K562 (cell line): ENCODE results near the gene ATL3. TPM values are rescaled to one million over a fixed set of nuclear protein-coding genes. Genes with fewer than 3 reads are reported as not detected.

Source experiments
- ATAC-seq: fragments of 200-7000 bp; cut with Tn5 transposase; 3 replicates; pipeline ENCODE4 v1.9.1; 2020; ENCODE audit warnings: moderate library complexity
- BruUV-seq: library from RNA; stranded (reverse); fragments of 400-500 nt; replicated peaks from 2 replicates; lab custom pipeline; 2021; lab: Mats Ljungman, UMichigan
- CTCF ChIA-PET: fragments of 300-600 bp; formaldehyde crosslinking; extraction: SDS; loops from one replicate; lab custom pipeline; 2021; ENCODE audit warnings: low intra/inter-chr PET ratio; lab: Yijun Ruan, JAX
- POLR2A ChIA-PET: fragments of 300-600, 350-650 bp; sonication (Branson Sonifier 250); formaldehyde crosslinking; extraction: SDS; loops from one replicate; lab custom pipeline; 2021; ENCODE audit warnings: antibody characterized with exemption, inconsistent platforms; lab: Yijun Ruan, JAX
- DNase-seq, 4 experiments: peaks; one replicate each; pipeline versions ENCODE4 v3.0.0 to v3.0.0-alpha.2; 2011 to 2018; ENCODE audit warnings: low spot score in 3 of 4, mixed read lengths in 3 of 4; ENCODE audit errors: extremely low read depth in 1 of 4
- FAIRE-seq: peaks from 2 replicates; lab custom pipeline; 2011; peaks lifted over from hg19 to GRCh38; lab: Jason Lieb, UNC
- H2AFZ ChIP-seq: 2 replicates; pipeline ENCODE4 v1.6.0; 2011; ENCODE audit warnings: low read depth, low read length, control low read depth, inconsistent platforms
- H3K27ac ChIP-seq: fragments of 200-600 bp; 3 replicates; pipeline ENCODE4 v1.8.0; 2011; ENCODE audit warnings: low read depth, mild to moderate bottlenecking, control low read depth, inconsistent platforms, low read length, moderate library complexity, mixed read lengths; ENCODE audit errors: extremely low read depth
- H3K27me3 ChIP-seq, 2 experiments: fragments of 300-600 bp in 1 of 2; 2 replicates in 1 of 2; 3 replicates in 1 of 2; pipeline versions ENCODE4 v1.6.0 to v1.8.0; 2011; ENCODE audit warnings: inconsistent platforms in 2 of 2, low read length in 2 of 2, mild to moderate bottlenecking in 1 of 2, mixed read lengths in 1 of 2, moderate library complexity in 1 of 2; ENCODE audit not compliant: control insufficient read depth in 2 of 2, insufficient read depth in 2 of 2
- H3K36me3 ChIP-seq: fragments of 300-600 bp; 3 replicates; pipeline ENCODE4 v1.8.0; 2011; ENCODE audit warnings: mild to moderate bottlenecking, low read length, inconsistent platforms; ENCODE audit not compliant: control insufficient read depth, insufficient read depth
- H3K4me1 ChIP-seq, 2 experiments: fragments of 200-600 bp in 1 of 2; replicated peaks in 1 of 2; 2 replicates in 1 of 2; 3 replicates in 1 of 2; pipeline versions ENCODE4 v1.5.1 to v1.8.0; 2011; ENCODE audit warnings: inconsistent platforms in 2 of 2, low read length in 2 of 2, mild to moderate bottlenecking in 1 of 2, mixed read lengths in 1 of 2, moderate library complexity in 1 of 2; ENCODE audit not compliant: control insufficient read depth in 2 of 2, insufficient read depth in 2 of 2
- H3K4me2 ChIP-seq: 2 replicates; pipeline ENCODE4 v1.6.1; 2011; ENCODE audit warnings: low read length, control low read depth, inconsistent platforms, mixed read lengths; ENCODE audit not compliant: insufficient read depth
- H3K4me3 ChIP-seq: fragments of 200-600 bp; sonication (generic), shearing (Covaris generic); 2 replicates; pipeline ENCODE4 v1.5.1; 2016; ENCODE audit warnings: control low read depth, inconsistent platforms
- H3K79me2 ChIP-seq: fragments of 200-600 bp; 3 replicates; pipeline ENCODE4 v1.8.0; 2011; ENCODE audit warnings: low read length, inconsistent platforms; ENCODE audit not compliant: control insufficient read depth, insufficient read depth
- H3K9ac ChIP-seq, 2 experiments: 2 replicates each; pipeline versions ENCODE4 v1.6.0 to v1.6.1; 2011; ENCODE audit warnings: low read depth in 2 of 2, low read length in 2 of 2, control low read depth in 1 of 2, inconsistent platforms in 1 of 2, mild to moderate bottlenecking in 1 of 2, mixed read lengths in 1 of 2; ENCODE audit not compliant: insufficient read depth in 1 of 2
- H3K9me1 ChIP-seq: one replicate; pipeline ENCODE4 v1.6.0; 2011; ENCODE audit warnings: inconsistent platforms, mild to moderate bottlenecking, low read length, moderate library complexity; ENCODE audit not compliant: control insufficient read depth, insufficient read depth
- H3K9me3 ChIP-seq: replicated peaks from 2 replicates; pipeline ENCODE4 v1.5.1; 2011; ENCODE audit warnings: low read depth, low read length, inconsistent platforms; ENCODE audit not compliant: control insufficient read depth, insufficient read depth
- H4K20me1 ChIP-seq: replicated peaks from 2 replicates; pipeline ENCODE4 v1.6.1; 2011; ENCODE audit warnings: low read length, inconsistent platforms, mixed read lengths; ENCODE audit not compliant: control insufficient read depth, insufficient read depth
- CBFA2T3 ChIP-seq: fragments of 450-650 bp; IDR thresholded peaks from 2 replicates; pipeline ENCODE4 v1.6.1; 2017
- CREM ChIP-seq: IDR thresholded peaks from 2 replicates; pipeline ENCODE4 v1.6.1; 2014; ENCODE audit warnings: antibody characterized with exemption, low read depth
- CTCF ChIP-seq, 3 experiments: IDR thresholded peaks in 2 of 3; conservative IDR thresholded peaks in 1 of 3; 2 replicates each; pipeline ENCODE4 v1.5.1; 2011 to 2012; ENCODE audit warnings: low read length in 3 of 3, mild to moderate bottlenecking in 3 of 3, control low read depth in 2 of 3, improper control_type of control experiment in 1 of 3, inconsistent platforms in 1 of 3, low read depth in 1 of 3, mixed read lengths in 1 of 3, moderate library complexity in 1 of 3; ENCODE audit not compliant: insufficient read depth in 2 of 3
- EHMT2 ChIP-seq: fragments of 450-650 bp; IDR thresholded peaks from 2 replicates; pipeline ENCODE4 v1.6.1; 2018; ENCODE audit warnings: antibody characterized with exemption
- HDAC1 ChIP-seq, 2 experiments: fragments of 450-650 bp; IDR thresholded peaks; 2 replicates each; pipeline ENCODE4 v1.6.1; 2016 to 2017; ENCODE audit warnings: inconsistent platforms in 1 of 2, mild to moderate bottlenecking in 1 of 2, moderate library complexity in 1 of 2
- HOXB6 ChIP-seq: fragments of 250-450 bp; sonication (Bioruptor Pico); IDR thresholded peaks from 2 replicates; pipeline ENCODE4 v1.5.1; 2022; ENCODE audit warnings: mild to moderate bottlenecking, borderline replicate concordance
- MIER1 ChIP-seq: fragments of 450-650 bp; IDR thresholded peaks from 2 replicates; pipeline ENCODE4 v1.6.1; 2016; ENCODE audit warnings: antibody characterized with exemption, mild to moderate bottlenecking, low read depth
- REST ChIP-seq, 2 experiments: fragments of 450-650 bp; formaldehyde crosslinking in 1 of 2; IDR thresholded peaks; 2 replicates each; pipeline versions ENCODE4 v1.4.0 to v1.6.1; 2014 to 2020; ENCODE audit warnings: mild to moderate bottlenecking in 2 of 2, borderline replicate concordance in 1 of 2, low read depth in 1 of 2
- SMC3 ChIP-seq: conservative IDR thresholded peaks from 2 replicates; pipeline ENCODE4 v1.6.1; 2011; ENCODE audit warnings: low read depth, low read length, improper control_type of control experiment; ENCODE audit not compliant: insufficient read depth
- SRSF9 ChIP-seq: fragments of 200-400 bp; formaldehyde crosslinking; IDR thresholded peaks from 2 replicates; pipeline ENCODE4 v1.6.1; 2017; ENCODE audit warnings: low read depth, low read length, borderline replicate concordance
- ZKSCAN1 ChIP-seq: fragments of 150-350 bp; IDR thresholded peaks from 2 replicates; pipeline ENCODE4 v1.6.1; 2016; ENCODE audit warnings: low read depth, low read length
- ZNF316 ChIP-seq: fragments of 450-650 bp; IDR thresholded peaks from 2 replicates; pipeline ENCODE4 v1.6.1; 2016
- WGBS: fragments of 100-300 bp; shearing (Covaris generic); methylation state at CpG from one replicate; pipeline ENCODE4 v1.1.6; 2016; ENCODE audit warnings: low coverage, mixed read lengths; ENCODE audit not compliant: insufficient coverage; ENCODE audit errors: missing lambda C conversion rate; 5-methylcytosine and 5-hydroxymethylcytosine counted together
- in situ Hi-C: fragments of 300-500 bp; cut with MboI; formaldehyde crosslinking; loops from 4 replicates; pipeline ENCODE4 v1.15.0; 2018; ENCODE audit warnings: inconsistent platforms, mixed read lengths
- intact Hi-C: fragments of 100-400 bp; cut with micrococcal nuclease; formaldehyde crosslinking; loops from 2 replicates; pipeline ENCODE4 v1.14.2; 2022
- polyA plus RNA-seq, 8 experiments: library from polyadenylated mRNA; depleted of rRNA in 4 of 8; stranded (reverse) in 5 of 8; unstranded in 3 of 8; fragments of >200 nt; fragmentation: Nextera tagmentation in 2 of 8; fragmentation: Illumina TruSeq in 1 of 8; extraction: Ambion mirVana in 2 of 8; extraction: Trizol in 1 of 8; gene quantifications; 2 replicates each; pipeline versions ENCODE4 v1.2.1 to v1.2.3, GENCODE V29; 2011 to 2014; ENCODE audit warnings: inconsistent platforms in 1 of 8, missing spikeins in 1 of 8
- total RNA-seq, 7 experiments: library from RNA; depleted of rRNA in 6 of 7; stranded (reverse); fragments of >200 nt in 6 of 7; fragmentation: Illumina TruSeq in 2 of 7; extraction: Trizol in 2 of 7; gene quantifications; 2 replicates each; pipeline versions ENCODE4 v1.2.1 to v1.2.3, GENCODE V29; 2011 to 2021; ENCODE audit warnings: low replicate concordance in 1 of 7

The ATL3 gene
- total and polyA plus RNA-seq, 9 of the 15 experiments (the other 6 are each of a cell fraction or from before 2014, with no cell fraction given) = 18.2 to 39.8 (median 23.9) TPM

GRCh38 chr11:63592975-63593395 is 78.2 kb downstream of the ATL3 start:
- WGBS = 7% methylated on average over 4 of the region's 4 CpGs
- Histone ChIP-seq H3K9ac (no peak overlapping the region), H3K27ac (no peak overlapping the region), H3K79me2 (no peaks in the 10 kb centered on the region), H3K9me1 (no peaks in the 10 kb centered on the region), H3K4me1 (peaks cover 0 to 4% of the 10 kb centered on the region in 2 experiments; a peak in 1 of 5 replicates), H3K4me2 (no peak overlapping the region), H3K4me3 (no peak overlapping the region), H2AFZ (no peak overlapping the region), H4K20me1 (no peaks in the 10 kb centered on the region), H3K27me3 (peaks cover 11 to 33% of the 10 kb centered on the region in 2 experiments; a peak in 3 of 5 replicates), H3K9me3 (no peaks in the 10 kb centered on the region), H3K36me3 (no peaks in the 10 kb centered on the region)
- ChIA-PET CTCF (interaction anchor here (1.0 kb wide), 1 partner anchor 115 kb away, joined by 3 read pairs; no protein-coding TSS in a partner anchor), POLR2A (interaction anchor here (1.0 kb wide), 1 partner anchor 19 kb away, joined by 4 read pairs; no protein-coding TSS in a partner anchor)
- DNase-seq (peak in 3 of 4 experiments; percentile 34 to 38 (median 37)), FAIRE-seq (peak; percentile 72), ATAC-seq (peak; percentile 85)
- in situ Hi-C loops = no loop called here
- intact Hi-C loops = loop anchor here (5.0 kb wide), 2 partner anchors 44 to 116 kb away; no protein-coding TSS in a partner anchor
- no TSS peak for BruUV-seq
- TF ChIP-seq MIER1 (peak; percentile 91), HDAC1 (IDR thresholded peaks at IDR 0.05) (0 out of 4 replicates have a peak, but pooled peaks of 1 of the 2 experiments have one; percentile 12), ZNF316 (0 out of 2 replicates have a peak, but pooled peaks have one; percentile 22), SRSF9 (no peak), REST (IDR thresholded peaks at IDR 0.05; ENCODE audit: borderline replicate concordance) (peak; percentile 97), REST (CRISPR knock-in tag; IDR thresholded peaks at IDR 0.05; ENCODE audit: low read depth) (peak; percentile 90), HOXB6 (CRISPR knock-in tag) (no peak), ZKSCAN1 (peak; percentile 100), CREM (peak; percentile 65), CTCF (IDR thresholded peaks at IDR 0.05 in 2 of 3, conservative IDR thresholded peaks at IDR 0.05 in 1 of 3; ENCODE audit: insufficient read depth in 2 of 3, low read depth in 1 of 3, low read length in 3 of 3) (peak; percentile 70 to 72 (median 71)), EHMT2 (peak; percentile 94), SMC3 (peak; percentile 46; the same call in 1 of the 2 replicates), CBFA2T3 (peak; percentile 38; the same call in 1 of the 2 replicates)
